CD4-positive, alpha-beta T cell treated with Interleukin-17A for 4 hours (primary cell): Measurements from ENCODE around the gene RNF114.

ENCODE experiments used
- DNase-seq: peaks from one replicate; pipeline ENCODE4 v3.0.0-alpha.2; 2020; ENCODE audit warnings: mixed read lengths

Gene RNF114

GRCh38 chr20:49904440-49905214, 31.6 kb upstream of the RNF114 start:
- no peak for DNase-seq

- DNase-seq: no peak
Measured at GRCh38 chr20:49905415-49906091, 30.6 kb upstream of the RNF114 start.

GRCh38 chr20:49906101-49906604, 30.0 kb upstream of the RNF114 start:
- no peak for DNase-seq

DNA sequence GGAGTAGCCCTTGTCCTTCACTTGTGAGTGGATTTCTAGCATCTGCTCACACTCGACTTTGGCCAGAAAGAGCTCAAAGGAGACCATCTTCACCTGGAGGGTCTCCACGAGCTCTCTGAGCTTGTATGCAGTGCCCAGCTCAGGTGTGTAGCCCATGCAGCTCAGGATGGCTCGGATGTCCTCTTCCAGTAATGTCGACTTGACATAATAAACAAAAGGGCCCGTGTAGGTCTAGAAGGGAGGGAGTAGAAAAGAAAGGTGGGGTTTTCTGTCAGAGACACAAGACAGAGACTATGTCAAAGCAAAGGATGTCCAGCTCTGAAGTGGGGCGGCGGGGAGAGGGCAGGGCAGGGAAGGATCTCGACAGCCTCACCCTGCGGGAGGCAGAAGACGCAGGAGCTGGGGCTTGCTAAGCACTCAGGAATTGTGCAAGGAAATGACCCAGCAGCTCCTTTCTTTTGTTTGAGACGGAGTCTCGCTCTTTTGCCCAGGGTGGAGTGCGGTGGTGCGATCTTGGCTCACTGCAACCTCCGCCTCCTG, 29.5 kb upstream of the RNF114 start:
- DNase-seq: no peak

DNA sequence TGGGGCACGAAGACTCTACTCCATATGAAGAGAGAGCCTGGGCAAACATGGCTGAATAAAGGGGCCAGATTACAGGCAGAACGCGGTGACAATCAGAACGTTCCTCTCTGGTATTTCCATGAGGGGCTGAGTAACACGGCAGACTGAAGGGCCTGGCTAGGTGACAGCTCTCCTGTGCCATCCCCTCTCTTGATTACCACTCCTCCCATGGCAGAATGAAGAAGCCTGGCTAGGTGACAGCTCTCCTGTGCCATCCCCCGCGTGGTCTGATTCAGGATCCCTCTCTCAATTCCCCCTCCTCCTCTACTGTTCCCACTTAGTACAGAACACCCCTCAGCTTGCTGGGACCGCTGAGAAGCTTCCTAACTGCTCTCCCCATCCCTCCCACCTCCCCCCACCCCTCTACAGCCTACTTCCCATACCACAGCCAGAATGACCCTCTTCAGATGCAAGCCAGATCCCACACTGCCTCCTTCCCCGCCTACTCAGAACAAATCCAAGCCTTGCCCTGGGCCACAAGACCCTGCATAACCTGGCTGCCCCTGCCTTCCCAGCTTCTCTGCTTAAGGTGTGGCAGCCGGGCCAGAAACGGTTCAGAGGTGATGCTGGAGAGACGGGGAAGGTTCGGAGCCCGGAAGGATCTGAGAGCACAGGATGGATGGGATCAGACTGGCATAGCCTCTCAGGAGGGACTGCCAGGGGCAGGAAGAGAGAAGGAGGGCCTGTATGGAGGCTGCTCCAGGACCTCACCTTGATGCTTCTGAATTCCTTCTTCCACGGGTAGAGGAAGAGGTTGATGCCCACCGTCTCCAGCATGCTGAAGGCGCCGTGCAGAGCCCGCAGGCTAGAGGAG, 28.6 kb upstream of the RNF114 start:
- DNase-seq: no peak

GRCh38 chr20:49908258-49908565, 28.0 kb upstream of the RNF114 start:
- no peak for DNase-seq

DNA sequence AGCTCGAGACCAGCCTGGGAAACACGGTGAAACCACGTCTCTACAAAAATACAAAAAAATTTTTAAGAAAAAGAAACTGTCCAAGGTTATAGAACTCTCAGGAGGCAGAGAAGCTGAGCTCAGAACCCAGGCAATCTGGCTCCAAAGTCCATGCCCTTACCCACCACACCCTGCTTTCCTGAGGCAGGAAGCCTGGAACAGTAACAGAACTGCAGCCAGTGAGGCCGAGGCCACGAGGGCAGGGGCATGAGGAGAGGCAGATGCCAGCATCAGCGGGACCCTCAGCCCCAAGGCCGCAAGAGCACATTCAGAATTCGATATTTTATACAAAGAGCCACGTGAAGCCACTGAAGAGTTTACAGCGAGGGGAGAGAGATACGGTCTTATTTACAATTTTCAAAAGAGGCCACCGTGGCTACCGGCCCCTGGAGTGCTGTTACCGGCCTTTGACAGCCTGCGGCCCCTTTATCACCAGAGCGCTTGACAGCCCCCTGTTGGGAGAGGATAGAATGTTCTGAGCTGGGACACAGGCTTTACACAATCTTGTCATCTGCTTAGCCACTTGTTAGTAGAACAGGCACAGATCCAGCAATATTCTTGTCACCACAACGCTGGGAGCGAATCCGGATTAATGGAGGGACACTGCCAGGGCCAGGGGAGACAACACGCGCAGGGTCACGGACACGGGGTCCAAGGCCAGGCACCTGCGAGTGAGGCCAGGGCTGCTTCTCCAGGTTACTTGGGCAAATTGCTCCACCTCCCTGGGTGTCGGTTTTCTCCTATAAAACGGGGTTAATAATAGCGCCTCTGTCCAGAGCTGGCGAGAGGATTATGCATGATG, 26.5 kb upstream of the RNF114 start:
- no peak for DNase-seq

DNA sequence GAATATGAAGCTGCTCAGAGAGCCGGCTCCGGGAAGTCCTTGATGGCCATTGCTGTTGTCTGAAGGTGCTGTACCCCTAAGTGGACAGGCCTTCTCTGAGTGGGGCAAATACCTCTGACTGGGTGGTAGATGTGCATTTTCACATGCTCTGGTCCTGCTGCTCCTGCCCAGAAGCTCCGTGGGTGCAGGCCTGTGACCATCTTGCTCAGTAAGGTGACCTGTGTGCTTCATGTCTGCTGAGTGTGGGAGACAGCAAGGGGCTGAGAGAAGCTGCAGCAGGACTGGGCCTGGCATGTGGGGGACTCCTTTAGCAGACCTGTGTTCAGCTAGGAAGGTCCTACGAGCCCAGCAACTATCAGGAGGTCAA, 25.9 kb upstream of the RNF114 start:
- no peak for DNase-seq

DNA sequence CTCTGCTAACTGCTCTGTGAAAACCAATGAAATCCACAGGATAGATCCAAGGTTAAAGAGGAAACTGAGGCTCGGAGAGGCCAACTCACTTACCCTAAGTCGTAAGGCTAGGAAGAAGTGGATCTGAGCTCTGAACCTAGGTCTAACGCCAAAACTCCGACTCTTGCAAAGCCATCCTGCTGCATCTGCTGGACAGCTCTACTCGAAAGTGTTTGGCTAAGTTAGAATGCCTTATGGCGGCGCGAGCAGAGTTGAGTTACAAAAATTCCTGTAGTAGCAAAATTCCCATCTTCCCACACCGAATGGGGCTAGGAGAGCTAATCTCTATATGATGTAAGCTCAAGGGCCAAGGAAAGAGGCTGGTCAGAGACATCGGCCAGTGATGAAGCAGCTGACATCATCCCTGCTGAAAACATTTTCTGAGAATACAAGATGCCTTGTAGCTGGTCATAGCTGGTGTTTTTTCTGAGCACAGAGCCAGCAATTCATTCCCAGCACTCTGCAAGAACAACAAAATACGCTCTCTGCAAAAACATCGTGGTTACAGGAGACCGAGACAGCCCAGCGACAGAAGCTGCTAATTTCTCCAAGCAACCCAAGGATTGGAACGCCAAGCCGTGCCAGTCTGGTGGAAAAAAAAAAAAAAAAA, 22.7 kb upstream of the RNF114 start:
- DNase-seq: no peak

DNA sequence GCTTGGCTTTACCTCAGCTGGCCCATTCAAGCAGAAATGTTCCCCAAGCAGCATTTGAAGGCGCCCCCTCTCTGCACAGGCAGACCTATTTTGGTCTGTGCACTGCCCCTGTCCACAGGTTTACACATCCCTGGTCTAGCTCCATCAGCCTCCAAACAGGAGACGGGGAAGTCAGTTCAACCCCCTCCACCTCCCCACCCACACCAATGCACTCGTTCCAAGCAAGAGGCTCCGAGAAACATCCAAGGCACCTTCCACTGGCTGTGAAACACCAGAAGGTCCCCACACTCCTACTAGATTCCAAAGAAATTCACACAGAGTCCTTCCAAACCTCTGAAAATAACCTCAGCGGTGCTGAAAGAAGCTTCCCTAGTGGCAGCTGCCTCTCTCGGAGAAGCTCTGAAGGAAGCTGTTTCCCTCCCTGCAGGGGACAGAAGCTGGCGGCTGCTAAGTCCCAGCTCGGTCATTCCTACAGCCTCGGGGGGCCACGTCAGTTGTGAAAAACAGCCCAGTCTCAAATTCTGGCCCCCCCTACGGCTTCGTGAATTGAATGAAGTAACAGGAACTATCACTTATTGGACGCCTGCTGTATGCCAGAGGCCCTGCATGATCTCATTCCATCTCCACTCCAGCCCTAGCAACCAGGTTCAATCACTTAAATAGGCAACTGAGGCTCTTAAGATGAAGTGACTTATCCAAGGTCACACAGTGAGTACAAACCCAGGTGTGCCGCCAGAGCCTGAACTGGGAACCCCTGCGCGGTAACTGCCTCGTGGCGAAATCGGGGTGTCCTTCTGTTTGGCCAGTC, 21.7 kb upstream of the RNF114 start:
- DNase-seq: peak; percentile 12

- no peak for DNase-seq
Measured at GRCh38 chr20:49915118-49915379, 21.1 kb upstream of the RNF114 start.

- DNase-seq: peak; percentile 94
Measured at GRCh38 chr20:49915380-49916145, 20.6 kb upstream of the RNF114 start, which contains the start of gene SPATA2. TSS of gene SPATA2 (minus strand) at chr20:49915529. CDS start at chr20:49908490, 7,039 bp downstream.

DNA sequence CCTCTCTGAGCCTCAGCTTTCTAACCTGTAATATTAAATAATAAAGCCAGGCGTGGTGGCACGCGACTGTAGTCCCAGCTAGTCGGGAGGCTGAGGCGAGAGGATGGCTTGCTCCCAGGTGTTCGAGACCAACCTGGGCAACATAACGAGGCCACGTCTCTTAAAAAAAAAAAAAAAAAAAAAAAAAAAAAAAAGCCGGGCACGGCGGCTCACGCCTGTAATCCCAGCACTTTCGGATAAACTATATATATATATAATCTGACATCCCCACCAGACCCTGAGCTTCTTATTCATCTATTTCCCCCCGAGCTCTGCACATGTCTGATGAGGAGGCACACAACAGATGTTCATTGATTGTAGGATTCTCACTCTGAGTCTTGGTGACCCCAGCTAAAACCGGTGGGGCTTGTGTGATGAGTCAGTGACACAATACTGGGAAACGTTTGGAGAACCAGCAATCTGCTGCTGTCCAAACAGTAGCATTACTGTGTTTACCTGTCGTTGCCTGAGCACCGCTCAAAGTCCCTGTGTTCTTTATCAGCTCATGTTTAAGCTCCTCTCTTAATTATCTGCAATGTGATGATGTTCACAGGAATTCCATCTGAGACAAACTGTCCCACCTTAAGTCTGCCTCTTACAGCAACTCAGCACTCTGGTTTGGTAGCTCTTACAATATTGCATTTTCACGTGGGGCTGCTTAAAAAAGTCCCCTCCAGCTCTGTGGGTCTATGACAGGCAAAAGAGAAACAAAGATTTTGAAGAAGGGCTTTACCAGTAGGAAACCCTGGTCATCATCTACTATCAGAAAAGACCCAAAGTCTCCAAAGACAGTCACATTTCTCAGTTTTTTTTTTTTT, 19.8 kb upstream of the RNF114 start:
- DNase-seq: no peak

DNA sequence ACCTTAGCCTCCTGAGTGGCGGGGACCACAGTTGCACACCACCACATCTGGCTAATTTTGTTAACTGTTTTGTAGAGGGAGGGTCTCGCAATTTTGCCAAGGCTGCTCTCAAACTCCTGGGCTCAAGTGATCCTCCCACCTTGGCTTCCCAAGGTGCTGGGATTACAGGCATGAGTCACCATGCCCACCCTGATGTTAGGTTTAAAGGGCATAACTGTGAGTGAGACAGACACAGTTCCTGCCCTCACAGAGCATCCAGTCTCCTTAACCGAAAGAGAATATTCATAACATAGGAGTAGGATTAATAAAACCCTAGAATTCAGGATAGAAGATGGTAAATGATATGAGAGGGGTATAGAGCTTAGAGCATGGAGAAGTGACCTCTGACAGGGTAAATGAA, 17.8 kb upstream of the RNF114 start:
- DNase-seq: no peak

- no peak for DNase-seq
Measured at GRCh38 chr20:49919009-49919408, 17.2 kb upstream of the RNF114 start.

- no peak for DNase-seq
Measured at GRCh38 chr20:49919461-49919860, 16.7 kb upstream of the RNF114 start.

DNA sequence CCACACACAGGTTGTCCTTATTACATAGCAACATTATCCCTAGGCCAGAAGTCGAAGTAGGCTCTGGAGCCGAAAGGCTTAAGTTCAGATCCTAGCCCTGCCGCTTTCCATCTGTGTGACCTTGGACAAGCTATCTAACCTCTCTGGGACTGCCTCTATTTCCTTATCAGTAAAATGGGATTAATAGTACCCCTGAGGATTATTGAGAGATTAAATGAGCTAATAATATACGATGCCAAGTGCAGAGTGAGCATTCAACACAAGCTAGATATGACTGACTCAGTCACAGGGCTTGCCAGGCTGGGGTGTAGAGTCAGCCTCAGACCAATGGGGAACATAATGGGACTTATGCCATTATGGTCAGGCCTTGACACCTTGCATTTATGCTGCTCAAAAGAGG, 11.9 kb upstream of the RNF114 start:
- no peak for DNase-seq

DNA sequence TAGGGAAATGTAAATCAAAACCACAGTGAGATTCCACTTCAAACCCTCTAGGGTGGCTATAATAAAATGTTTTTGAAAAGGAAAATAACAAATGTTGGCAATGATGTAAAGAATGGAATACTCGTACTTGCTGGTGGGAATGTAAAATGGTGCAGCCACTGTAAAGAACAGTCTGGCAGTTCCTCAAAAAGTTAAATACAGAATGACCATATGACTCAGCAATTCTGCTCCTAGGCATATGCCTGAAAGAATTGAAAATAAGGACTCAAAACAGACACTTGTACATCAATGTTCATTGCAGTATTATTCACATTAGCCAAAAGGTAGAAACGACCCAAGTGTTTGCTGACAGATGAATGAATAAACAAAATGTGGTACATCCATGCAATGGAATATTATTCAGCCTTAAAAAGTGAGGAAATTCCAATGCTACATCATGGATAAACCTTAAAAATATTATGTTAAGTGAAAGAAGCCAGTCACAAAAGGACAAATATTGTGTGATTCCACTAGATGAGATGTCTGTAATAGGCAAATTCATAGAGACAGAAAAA, 10.2 kb upstream of the RNF114 start:
- no peak for DNase-seq
